HG03097 (cell line): ENCODE data around the gene KCNJ11.

Source experiments
- ATAC-seq: cut with Tn5 transposase; IDR thresholded peaks from one replicate; pipeline ENCODE4 v1.9.1; 2021; ENCODE audit not compliant: unreplicated experiment, low FRiP score

KCNJ11 gene

DNA sequence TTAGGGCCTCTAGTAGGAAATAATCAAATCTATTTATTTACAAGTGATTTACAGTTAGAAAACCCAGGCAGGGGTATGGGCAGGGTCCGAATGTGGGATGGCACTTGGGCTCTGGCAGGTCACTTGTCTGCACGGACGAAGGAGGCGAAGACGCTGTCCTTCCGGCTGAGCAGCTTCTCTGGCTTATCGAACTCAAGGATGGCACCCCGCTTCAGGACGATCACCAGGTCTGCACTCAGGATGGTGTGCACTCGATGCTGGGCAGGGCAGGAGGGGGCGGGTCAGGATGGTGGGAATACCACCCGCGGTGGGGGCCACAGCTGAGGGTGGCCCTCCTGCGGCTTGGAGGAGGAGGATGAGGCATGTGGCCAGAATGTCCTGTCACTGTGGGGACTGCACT, 4.4 kb upstream of the KCNJ11 start:
- no peak for ATAC-seq

DNA sequence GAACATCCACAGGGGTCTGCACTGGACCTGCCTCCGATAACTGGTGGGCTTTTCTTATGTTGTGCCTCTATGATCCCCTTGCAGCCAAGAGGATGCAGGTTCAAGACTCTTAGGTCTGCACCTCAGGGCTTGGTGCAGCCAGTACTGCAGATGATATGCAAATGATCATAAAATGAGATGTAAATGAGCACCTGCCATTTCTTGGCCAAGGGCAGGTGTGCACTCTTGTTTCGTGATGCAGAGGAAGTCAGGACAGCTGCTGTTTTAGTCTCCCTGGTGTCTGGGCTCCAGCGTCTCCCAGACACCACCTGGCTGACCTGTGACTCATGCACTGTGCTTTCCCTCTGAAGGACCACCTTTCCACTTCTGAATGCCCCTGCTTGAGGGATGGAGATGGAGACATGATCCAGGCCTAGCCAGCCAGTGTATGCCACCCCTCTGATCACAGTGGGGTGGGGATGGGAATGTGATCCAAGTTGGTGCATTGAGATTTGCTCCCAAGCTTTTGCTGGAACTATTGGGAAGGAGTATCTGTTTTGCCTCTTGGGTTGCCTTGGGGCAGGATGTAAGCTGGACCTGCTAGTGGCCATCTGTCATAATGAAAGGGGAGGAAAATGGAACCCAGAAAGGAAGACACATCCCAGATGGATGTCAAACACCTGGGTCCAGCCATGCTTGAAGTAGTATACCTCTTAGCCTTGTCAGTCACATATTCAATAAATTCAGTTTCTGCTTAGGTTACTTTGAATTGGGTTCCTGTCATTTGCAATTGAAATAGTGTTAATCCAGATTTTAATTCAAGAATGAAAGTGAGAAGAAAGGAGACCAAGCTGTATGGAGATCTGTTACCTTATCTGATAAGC, 3.3 kb upstream of the KCNJ11 start:
- no peak for ATAC-seq

DNA sequence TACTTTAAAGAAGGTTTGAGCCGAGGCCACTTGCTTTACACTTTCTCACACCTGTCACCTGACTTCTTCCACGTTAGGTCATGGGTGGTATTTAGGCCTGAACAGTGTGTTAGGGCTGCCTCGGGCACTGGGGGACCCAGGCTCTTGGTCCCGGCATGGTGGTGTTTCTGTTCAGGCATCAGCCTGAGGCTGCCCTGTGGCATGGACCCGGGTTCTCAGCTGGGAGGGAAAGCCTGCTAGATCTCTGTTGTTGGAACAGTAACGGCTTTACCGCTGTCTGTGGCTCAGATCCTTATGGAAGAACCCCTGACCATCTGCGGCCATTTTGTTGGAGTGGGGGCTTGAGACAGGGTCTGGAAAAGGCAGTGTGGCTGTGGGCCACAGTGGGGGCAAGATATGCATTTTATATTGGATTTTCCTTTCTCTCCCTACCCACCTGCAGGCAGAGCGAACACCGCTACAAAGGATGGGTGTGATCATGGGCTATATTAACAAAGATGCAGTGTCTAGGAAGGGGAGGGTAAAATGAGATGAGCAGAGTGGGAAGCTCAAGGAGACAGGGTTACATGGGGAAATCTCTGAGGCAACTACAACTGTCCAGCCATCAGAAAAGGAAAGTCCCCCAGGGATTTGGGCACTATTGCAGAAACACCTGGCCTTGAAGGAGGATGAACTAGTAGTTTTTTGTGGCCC, 1.6 kb upstream of the KCNJ11 start:
- ATAC-seq, result no peak

DNA sequence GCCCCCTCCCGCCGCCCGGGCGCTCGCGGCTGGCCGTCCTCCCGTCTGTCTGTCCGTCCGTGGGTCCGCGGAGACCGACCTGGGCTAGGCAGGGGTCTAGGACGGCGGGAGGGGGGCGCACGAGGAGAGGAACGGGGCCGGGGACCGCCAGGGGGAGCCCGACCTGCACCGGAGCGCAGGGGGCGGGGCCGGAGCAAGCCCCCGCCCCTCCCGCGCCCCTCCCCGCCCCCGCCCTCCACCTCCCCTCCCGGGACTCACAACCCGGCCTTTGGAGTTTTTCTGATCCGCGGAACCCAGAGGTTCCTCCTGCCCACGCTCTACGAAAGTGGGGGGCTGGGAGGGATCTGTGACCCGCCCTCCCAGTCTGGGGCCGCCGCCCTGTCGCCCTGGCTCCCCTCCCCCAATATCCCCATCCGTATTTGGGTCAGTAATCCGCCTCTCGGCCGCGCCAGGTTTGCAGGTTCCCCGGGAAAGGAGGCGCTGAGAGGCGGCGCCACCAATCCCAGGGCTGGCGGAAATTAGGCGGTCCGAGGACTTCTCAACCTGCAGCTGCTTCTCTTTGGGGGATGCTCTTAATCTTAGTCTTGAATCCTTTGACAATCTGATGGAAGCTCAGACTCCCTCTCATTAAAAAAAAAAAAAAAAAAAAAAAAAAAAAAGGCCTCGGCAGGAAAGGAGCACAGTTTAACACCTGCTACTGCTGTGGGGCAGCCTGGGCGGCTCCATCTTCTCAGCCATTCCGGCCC, 925 bp upstream of the KCNJ11 start:
- no peak for ATAC-seq

DNA sequence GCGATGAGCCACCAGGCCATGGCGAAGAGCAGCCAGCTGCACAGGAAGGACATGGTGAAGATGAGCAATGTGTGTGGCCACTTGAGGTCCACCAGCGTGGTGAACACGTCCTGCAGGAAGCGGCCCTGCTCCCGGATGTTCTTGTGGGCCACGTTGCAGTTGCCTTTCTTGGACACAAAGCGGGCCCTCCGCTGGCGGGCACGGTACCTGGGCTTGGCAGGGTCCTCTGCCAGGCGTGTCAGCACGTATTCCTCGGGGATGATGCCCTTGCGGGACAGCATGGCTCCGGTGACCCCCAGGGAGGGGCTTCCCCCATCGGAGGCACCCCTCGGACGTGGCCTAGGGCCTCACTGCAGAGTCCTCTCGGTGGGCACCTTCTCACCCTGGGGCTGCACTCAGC, 648 bp downstream of the KCNJ11 start:
- ATAC-seq, result no peak

DNA sequence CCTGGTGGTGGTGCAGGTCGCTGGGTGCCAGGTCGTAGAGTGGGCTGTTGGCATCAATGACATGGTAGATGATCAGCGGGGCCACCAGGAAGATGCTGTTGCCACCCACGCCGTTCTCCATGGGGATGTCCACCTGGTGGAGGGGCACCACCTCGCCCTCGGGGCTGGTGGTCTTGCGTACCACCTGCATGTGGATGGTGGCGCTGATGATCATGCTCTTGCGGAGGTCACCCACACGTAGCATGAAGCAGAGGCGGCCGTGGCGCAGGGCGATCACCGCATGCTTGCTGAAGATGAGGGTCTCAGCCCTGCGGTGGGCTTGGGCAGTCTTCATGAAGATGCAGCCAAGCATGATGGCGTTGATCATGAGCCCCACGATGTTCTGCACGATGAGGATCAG, 1.2 kb downstream of the KCNJ11 start:
- ATAC-seq, result no peak

DNA sequence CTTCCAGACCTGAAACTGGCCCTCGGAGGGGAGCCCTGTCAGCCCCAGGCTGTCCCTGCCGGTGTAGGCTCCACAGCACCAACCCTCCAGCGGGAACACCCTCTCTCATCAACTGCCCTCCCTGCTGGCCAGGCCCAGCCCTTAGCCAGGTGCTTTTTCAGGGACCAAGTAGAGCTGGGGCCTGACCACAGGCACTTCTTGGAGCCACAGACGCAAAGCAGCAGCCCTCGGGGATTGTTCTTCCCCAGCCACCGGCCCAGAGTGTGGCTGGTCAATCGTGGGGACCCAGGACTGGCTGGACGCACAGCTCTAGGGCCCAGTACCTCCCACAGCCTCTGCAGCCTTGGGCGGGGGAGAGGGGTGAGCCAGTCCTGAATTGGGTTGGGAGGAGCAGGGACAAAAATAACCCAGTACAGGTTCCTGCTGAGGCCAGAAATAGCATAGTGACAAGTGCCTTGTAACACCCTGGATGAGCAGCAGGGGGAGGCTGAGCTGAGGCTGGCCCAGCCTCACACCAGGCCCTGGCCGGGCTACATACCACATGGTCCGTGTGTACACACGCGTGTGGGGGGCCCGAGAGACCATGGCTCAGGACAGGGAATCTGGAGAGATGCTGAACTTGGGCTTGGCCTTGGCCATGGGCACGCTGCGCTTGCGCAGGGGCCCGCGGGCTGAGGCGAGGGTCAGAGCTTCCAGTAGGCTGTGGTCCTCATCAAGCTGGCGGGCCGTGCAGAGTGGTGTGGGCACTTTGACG, 2.0 kb downstream of the KCNJ11 start:
- ATAC-seq, result no peak

DNA sequence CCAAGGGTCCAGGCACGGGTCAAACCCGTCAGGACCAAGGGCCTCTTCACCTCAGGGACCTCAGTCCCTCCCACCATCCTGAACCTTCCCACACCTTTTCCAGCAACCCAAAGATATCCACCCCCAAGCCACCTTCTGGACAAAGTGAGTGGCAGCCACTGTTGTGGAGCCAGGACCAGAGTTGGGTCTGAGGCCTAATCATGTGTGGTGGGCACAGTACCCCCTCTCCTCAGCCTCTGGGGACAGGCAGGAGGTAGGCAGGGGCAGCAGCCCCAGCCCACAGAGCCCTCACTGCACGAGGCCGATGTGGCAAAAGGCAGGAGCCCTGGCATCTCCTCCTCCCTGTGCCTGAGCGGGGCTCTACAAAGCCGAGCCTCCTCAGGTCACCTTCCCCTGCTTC, 2.5 kb downstream of the KCNJ11 start:
- ATAC-seq, result no peak

DNA sequence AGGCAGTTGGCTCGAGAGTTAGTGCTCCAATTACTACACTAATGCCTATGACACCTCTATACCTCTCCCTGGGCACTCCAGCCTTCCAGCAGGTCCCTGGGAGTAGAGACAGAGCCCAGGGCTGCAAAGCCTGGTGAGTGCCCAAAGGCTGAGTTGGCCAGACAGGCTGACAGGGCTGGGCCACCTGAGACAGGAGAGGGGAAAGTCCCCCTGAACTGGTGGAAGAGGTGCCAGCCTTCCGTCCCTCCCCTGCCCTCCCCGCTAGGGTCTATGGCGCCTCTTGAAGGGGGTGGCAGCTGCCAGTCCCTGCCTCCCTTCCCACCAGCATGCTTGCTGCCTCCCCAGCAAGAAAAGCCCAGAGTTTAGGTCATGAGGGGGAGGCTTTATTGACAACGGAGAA, 3.0 kb downstream of the KCNJ11 start:
- no peak for ATAC-seq

DNA sequence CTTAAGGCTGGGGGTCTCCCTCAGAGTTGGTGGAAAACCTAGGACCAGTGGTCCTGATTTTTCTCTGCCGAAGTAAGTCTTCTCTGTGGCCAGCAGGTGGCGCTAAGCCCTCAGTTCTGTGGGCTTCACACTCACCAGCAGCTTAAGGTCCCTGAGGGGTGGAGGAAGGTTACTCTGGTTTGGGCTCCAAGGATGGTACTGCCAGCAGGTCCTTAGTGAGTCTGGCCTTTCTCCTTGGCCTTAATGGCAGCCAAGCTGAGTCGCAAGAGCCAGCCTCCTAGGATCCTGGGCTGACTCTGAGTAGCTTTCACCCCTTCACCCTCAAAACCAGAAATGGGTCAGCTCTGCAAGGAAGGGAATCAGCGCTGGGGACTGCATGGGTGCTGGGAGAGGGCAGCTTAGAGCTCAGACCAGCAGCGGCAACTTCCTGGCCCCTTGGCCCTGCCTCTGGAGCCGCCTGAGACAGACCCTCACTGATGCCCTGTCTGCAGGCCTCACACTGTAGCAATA, 4.4 kb downstream of the KCNJ11 start:
- ATAC-seq, result no peak

DNA sequence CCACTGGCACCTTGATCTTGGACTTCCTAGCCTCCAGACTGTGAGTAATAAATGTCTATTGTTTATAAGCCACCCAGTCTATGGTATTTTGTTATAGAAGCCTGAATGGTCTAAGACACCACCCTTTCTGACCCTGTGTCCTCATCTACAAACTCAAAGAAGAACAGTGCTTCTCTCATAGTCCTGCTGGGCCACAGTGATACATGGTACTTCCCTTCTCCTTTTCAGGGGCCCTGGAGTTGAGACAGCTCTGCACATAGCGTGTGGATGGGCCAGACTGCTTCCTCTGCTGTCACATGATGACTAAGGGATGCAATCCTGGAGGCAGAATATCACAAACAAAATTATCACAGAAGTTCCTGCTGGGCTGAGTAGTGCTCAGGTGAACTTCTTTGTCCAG, 5.0 kb downstream of the KCNJ11 start:
- no peak for ATAC-seq

DNA sequence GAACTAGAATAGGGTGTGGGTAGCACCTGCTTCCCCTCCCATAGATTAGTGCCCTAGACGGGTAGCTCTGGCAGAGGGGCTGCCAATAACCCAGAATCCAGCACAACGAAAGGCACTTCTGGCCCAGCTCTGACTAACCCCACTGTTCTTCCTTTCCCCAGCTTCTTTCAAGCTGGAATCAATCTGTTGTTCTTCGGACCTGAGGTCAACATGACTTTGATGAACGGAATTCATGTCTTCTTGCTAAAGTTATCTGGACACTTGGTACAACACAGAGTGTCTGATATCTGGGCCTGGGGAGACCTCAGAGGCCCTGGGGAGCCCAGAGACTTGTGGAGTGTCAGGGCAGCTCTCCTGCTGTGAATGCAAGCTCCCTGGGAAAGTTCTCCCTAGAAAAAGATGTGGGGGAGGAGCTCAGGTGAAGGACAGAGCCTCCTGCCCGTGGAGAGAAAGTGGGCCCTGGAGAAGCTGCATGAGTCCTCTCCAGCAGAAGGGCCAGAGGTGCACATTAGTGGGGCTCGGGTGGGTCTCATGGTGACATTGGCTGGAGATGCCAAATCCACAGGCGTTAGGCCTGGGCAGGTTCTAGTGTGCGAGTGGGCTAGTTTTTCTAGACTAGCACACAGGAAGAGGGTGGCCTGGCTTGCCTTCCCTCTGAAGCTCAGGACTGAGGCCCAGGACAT, 6.3 kb downstream of the KCNJ11 start:
- ATAC-seq, result no peak

DNA sequence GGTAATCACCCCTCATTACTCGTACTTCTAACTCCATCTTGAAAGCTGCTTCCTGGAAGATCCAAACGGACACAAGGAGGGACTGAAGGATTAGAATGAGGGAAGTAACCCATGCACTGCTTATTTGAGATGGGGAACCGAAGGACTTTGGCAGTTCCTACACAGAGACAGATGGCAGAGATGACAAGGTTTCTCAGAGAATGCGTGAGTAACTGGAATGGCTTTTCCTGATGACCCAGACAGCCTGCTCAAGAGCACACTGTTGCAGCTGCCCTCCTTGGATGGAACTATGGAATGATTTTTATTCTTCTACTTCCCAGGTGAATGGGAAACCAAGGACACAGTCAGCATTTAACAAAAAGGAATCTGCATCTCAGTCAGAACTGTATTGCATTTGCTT, 7.3 kb downstream of the KCNJ11 start:
- ATAC-seq, result no peak

DNA sequence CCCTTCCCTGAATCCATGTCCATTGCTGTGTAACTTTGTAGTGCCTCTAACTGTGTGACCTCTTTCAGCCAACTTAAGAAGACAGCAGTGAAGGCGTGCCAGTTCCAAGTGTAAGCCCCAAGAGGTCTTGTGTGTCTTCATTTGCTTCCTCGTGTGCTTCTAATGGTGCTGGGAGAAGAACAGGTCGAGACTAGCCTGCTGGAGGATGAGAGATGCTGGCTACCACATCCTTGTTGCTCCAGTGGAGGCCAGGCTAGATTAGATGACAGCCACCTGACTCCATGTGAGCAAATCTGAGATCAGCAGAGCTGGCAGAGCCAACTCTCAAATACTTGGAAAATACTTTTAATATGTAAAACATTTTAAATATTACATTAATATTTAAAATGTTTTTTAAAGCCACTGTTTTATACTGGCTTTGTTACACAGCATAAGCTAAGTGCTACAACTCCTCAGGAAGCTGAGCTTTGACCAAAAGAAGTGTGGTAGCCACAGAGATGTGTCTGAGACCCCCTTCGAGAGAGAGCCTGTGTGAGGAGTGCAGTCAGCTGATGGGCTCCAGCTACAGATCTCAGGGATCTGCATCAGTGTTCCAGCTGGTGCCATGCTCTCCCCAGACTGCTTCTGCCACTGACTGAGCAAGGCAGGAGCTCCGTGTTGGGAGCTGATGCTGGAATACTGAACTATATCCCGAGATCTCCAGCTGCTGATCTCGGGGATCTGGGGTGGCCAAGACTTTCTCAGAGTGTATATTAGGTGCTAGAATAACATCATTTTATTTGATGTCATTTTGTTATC, 8.9 kb downstream of the KCNJ11 start:
- no peak for ATAC-seq

DNA sequence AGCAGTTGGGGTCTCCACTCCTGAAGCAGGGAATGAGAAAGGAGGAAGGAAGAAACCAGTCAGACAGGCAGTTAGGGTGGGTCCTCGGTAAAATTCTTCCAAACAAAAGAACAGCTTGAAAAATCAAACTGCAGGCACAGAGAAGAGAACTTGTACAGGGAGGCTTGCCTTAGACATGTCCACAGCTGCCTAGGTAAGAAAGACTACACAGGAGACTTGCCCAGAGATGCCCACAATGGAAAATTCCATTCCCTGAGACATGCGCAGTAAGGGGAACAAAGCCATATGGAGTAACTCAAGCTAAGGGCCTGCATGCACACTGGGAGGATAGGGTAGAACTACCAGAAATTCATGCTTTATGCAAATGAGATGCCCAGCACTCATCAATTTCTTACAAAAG, 9.8 kb downstream of the KCNJ11 start:
- no peak for ATAC-seq

DNA sequence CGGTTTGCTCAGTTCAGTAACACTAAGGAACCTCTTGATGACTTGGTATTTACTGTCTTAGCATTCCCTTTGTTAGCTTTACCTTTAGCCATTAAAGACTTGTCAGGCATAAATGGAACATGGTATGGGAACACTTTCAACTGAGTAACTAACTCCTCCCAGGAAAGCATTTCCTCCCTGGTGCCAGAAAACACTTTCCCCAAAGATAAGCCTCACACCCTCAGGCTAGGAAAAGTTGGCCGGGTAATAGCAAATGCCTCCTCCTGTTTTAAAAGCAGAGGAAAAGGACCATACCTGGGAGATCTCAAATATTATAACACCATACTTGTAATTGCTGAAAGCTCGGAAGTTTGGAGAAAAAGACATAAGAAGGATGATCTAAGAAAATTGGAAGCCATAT, 12.0 kb downstream of the KCNJ11 start:
- no peak for ATAC-seq

DNA sequence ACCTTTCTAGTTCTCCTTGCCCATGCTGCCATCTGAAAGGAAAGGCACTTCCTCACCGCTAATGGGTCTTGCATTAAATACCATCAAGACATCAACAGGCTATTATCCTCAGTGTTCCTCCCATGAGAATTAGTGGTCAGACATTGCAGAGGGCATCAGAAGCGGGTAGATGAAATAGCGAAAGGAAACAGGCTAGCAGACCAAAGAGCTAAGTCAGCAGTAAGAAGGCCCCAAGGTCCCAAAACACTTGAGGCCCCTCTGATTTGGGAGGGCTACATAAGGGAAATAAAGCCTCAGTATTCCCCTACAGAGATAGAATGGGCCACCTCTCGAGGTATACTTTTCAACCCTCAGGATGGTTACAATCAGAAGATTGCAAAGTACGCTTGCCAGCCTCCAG, 12.9 kb downstream of the KCNJ11 start:
- ATAC-seq, result no peak

DNA sequence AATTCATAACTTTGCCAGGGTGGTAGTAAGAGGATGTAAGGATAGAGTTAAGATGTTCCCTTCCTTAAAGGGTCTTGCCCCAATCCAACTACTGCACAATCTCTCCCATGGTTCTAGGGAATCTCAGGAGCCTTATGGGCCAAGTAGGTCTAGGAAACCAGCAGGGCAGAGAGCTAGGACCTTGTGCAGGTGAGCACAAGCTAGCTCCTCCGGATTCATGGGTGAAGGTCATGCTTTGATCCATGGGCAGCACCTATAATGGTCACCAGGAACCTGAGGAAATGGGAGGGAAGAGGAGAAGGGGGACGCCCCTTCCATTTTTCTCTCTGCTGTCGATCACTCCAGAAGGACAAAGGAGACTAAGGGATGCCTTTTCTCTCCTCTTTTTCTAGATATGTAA, 16.8 kb downstream of the KCNJ11 start:
- ATAC-seq, result no peak

DNA sequence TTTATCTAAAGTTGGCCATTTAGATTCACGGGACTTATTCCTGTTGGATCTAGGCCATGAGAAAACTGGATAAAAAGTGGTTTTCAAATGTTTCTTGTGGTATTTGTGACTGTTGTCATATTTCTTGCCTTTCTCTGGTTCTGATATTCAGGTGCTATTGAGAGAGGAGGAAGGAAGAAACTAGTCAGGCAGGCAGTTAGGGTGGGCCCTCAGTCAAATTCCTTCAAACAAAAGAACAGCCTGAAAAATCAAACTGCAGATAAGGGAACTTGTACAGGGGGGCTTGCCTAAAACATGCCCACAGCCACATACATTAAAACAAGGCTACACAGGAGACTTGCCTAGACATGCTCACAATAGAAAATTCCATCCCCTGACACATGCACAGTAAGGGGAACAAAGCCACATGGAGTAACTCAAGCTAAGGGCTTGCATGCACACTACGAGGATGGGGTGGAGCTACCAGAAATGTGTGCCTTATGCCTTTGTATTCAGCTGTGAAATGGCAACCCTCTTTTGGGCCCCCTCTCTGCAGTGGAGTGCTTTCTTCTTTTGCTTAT, 18.7 kb downstream of the KCNJ11 start:
- no peak for ATAC-seq
